IPS DF 19.7 (cell line): ENCODE results near the gene P2RX6.

Source experiments
- DNase-seq: peaks from one replicate; pipeline ENCODE4 v3.0.0-alpha.2; 2013; ENCODE audit warnings: low read depth, low spot score

P2RX6 gene

GRCh38 chr22:20979940-20980453, 35.0 kb upstream of the P2RX6 start:
- no peak for DNase-seq

- no peak for DNase-seq
These were observed 34.4 kb upstream of the P2RX6 start for GRCh38 chr22:20980523-20980922.

GRCh38 chr22:20980938-20981722, 33.8 kb upstream of the P2RX6 start:
- DNase-seq, result no peak

- DNase-seq, result no peak
These were observed 33.0 kb upstream of the P2RX6 start, which contains the start of gene LZTR1 for GRCh38 chr22:20981787-20982562. Gene LZTR1, plus strand, starts transcription at chr22:20982297. Its CDS starts 75 bp downstream, at chr22:20982372.

GRCh38 chr22:20982563-20982882, 32.4 kb upstream of the P2RX6 start:
- DNase-seq, result no peak

- no peak for DNase-seq
These were observed 31.7 kb upstream of the P2RX6 start for GRCh38 chr22:20983081-20983771.

GRCh38 chr22:20985720-20986119, 29.2 kb upstream of the P2RX6 start:
- no peak for DNase-seq

GRCh38 chr22:20986365-20986764, 28.6 kb upstream of the P2RX6 start:
- no peak for DNase-seq

- DNase-seq, result no peak
These were observed 27.6 kb upstream of the P2RX6 start for GRCh38 chr22:20987375-20987774.

- DNase-seq, result no peak
These were observed 26.2 kb upstream of the P2RX6 start for GRCh38 chr22:20988573-20989322.

GRCh38 chr22:20989323-20990138, 25.4 kb upstream of the P2RX6 start:
- no peak for DNase-seq

GRCh38 chr22:20990184-20991180, 24.5 kb upstream of the P2RX6 start:
- no peak for DNase-seq

GRCh38 chr22:20991252-20992055, 23.5 kb upstream of the P2RX6 start:
- no peak for DNase-seq

- DNase-seq, result no peak
These were observed 22.9 kb upstream of the P2RX6 start for GRCh38 chr22:20992056-20992442.

- DNase-seq, result no peak
These were observed 22.3 kb upstream of the P2RX6 start for GRCh38 chr22:20992456-20993303.

- DNase-seq, result no peak
These were observed 21.4 kb upstream of the P2RX6 start for GRCh38 chr22:20993304-20994127.
